Fibroblast of lung (primary cell): Measurements from ENCODE around the gene GPN3. TPM values are rescaled to one million over a fixed set of nuclear protein-coding genes. Genes with fewer than 3 reads are reported as not detected.

Source experiments
- DNase-seq, 2 donors: peaks; one replicate each; pipeline versions ENCODE4 v3.0.0 to v3.0.0-alpha.2; 2010; ENCODE audit warnings: low read depth in 2 of 2
- H2AFZ ChIP-seq: 2 replicates; pipeline ENCODE4 v1.5.1; 2012; ENCODE audit warnings: low read length, control low read depth, inconsistent platforms
- H3K27ac ChIP-seq: 2 replicates; pipeline ENCODE4 v1.5.1; 2011; ENCODE audit warnings: low read length, control low read depth; ENCODE audit not compliant: insufficient read depth
- H3K27me3 ChIP-seq: 2 replicates; pipeline ENCODE4 v1.5.1; 2011; ENCODE audit warnings: mild to moderate bottlenecking, low read length; ENCODE audit not compliant: control insufficient read depth, insufficient read depth
- H3K36me3 ChIP-seq: 2 replicates; pipeline ENCODE4 v1.5.1; 2011; ENCODE audit warnings: low read length; ENCODE audit not compliant: control insufficient read depth, insufficient read depth
- H3K4me1 ChIP-seq: 2 replicates; pipeline ENCODE4 v1.5.1; 2011; ENCODE audit warnings: low read length; ENCODE audit not compliant: control insufficient read depth, insufficient read depth; ENCODE audit errors: extremely low read depth
- H3K4me2 ChIP-seq: 2 replicates; pipeline ENCODE4 v1.5.1; 2011; ENCODE audit warnings: low read length, control low read depth; ENCODE audit not compliant: insufficient read depth; ENCODE audit errors: extremely low read depth
- H3K4me3 ChIP-seq, 4 experiments: fragments of 200-600 bp in 1 of 4; sonication (generic) in 1 of 4; replicated peaks in 1 of 4; 2 replicates each; pipeline ENCODE4 v1.5.1; 2011 to 2016; ENCODE audit warnings: low read length in 4 of 4, low read depth in 3 of 4, mild to moderate bottlenecking in 3 of 4, control low read depth in 2 of 4, inconsistent platforms in 1 of 4, mixed read lengths in 1 of 4; ENCODE audit not compliant: insufficient read depth in 1 of 4; ENCODE audit errors: control extremely low read depth in 1 of 4
- H3K79me2 ChIP-seq: 2 replicates; pipeline ENCODE4 v1.5.1; 2012; ENCODE audit warnings: mild to moderate bottlenecking, low read length, inconsistent platforms; ENCODE audit not compliant: control insufficient read depth, insufficient read depth
- H3K9ac ChIP-seq: 2 replicates; pipeline ENCODE4 v1.5.1; 2011; ENCODE audit warnings: mild to moderate bottlenecking, low read length, control low read depth; ENCODE audit not compliant: insufficient read depth
- H3K9me3 ChIP-seq: 2 replicates; pipeline ENCODE4 v1.5.1; 2012; ENCODE audit warnings: low read depth, low read length; ENCODE audit not compliant: control insufficient read depth, insufficient read depth
- H4K20me1 ChIP-seq: 2 replicates; pipeline ENCODE4 v1.5.1; 2011; ENCODE audit warnings: low read length; ENCODE audit not compliant: control insufficient read depth, insufficient read depth; ENCODE audit errors: extremely low read depth
- CTCF ChIP-seq, 2 donors: IDR thresholded peaks in 1 of 2; conservative IDR thresholded peaks in 1 of 2; 1 replicate in 1 of 2; 2 replicates in 1 of 2; pipeline ENCODE4 v1.5.1; 2011 to 2012; ENCODE audit warnings: low read length in 2 of 2, control low read depth in 1 of 2, inconsistent platforms in 1 of 2, low read depth in 1 of 2, mild to moderate bottlenecking in 1 of 2
- EZH2 ChIP-seq: IDR thresholded peaks from 2 replicates; pipeline ENCODE4 v1.5.1; 2012; ENCODE audit warnings: low read length, control low read depth, mild to moderate bottlenecking; ENCODE audit errors: missing control alignments
- polyA plus RNA-seq, 2 donors: library from polyadenylated mRNA; depleted of rRNA in 1 of 2; stranded (reverse) in 1 of 2; unstranded in 1 of 2; fragments of >200 nt; gene quantifications; 2 replicates each; pipeline ENCODE4 v1.2.1, GENCODE V29; 2011 to 2012; ENCODE audit warnings: missing spikeins in 1 of 2
- total RNA-seq: library from RNA; depleted of rRNA; stranded (reverse); fragments of >200 nt; gene quantifications from 2 replicates; pipeline ENCODE4 v1.2.1, GENCODE V29; 2014

Gene GPN3
- total and polyA plus RNA-seq, 2 donors (not counting 1 experiment from before 2014, with no cell fraction given) = 8.9 to 29.7 TPM

- Histone ChIP-seq H3K79me2 (peaks cover 29% of the 10 kb centered on the region), H3K9ac (no peak overlapping the region), H3K9me3 (no peaks in the 10 kb centered on the region), H3K36me3 (no peaks in the 10 kb centered on the region), H3K4me1 (peaks cover 2% of the 10 kb centered on the region), H2AFZ (no peak overlapping the region), H4K20me1 (no peaks in the 10 kb centered on the region), H3K27me3 (no peaks in the 10 kb centered on the region), H3K4me3 (no peak overlapping the region), H3K27ac (no peak overlapping the region), H3K4me2 (no peak overlapping the region)
- TF ChIP-seq EZH2 (no peak), CTCF (conservative IDR thresholded peaks at IDR 0.05 in 1 of 2, IDR thresholded peaks at IDR 0.05 in 1 of 2; ENCODE audit: low read depth in 1 of 2, low read length in 2 of 2) (no peak)
- no peak for DNase-seq
Observed at GRCh38 chr12:110503432-110503831, 35.4 kb upstream of the GPN3 start.

- no peaks in the 10 kb centered on the region for H3K36me3 ChIP-seq
- H3K79me2 ChIP-seq = peaks cover 41% of the 10 kb centered on the region
- no peaks in the 10 kb centered on the region for H3K27me3 ChIP-seq
- H3K4me1 ChIP-seq = peaks cover 2% of the 10 kb centered on the region
- H2AFZ ChIP-seq = peak within 1 kb of the TSS; percentile 39
- H3K4me2 ChIP-seq = peak within 1 kb of the TSS; percentile 75
- H4K20me1 ChIP-seq = no peaks in the 10 kb centered on the region
- H3K9me3 ChIP-seq = no peaks in the 10 kb centered on the region
- H3K9ac ChIP-seq = peak within 1 kb of the TSS; percentile 87
- TF ChIP-seq CTCF (conservative IDR thresholded peaks at IDR 0.05 in 1 of 2, IDR thresholded peaks at IDR 0.05 in 1 of 2; ENCODE audit: low read depth in 1 of 2, low read length in 2 of 2) (no peak), EZH2 (no peak)
- peak within 1 kb of the TSS; percentile 85 for H3K27ac ChIP-seq
- peak within 1 kb of the TSS; percentile 51 to 98 (median 84) for H3K4me3 ChIP-seq
- peak; percentile 99 for DNase-seq
Observed at GRCh38 chr12:110501752-110502738, 34.0 kb upstream of the GPN3 start, which contains the start of the genes RAD9B and VPS29. Gene RAD9B, plus strand, starts transcription at chr12:110502331. Its CDS starts 7 bp downstream, at chr12:110502338. Gene VPS29, minus strand, starts transcription at chr12:110502111. Its CDS starts 60 bp downstream, at chr12:110502051.

GRCh38 chr12:110501399-110501751, 33.3 kb upstream of the GPN3 start:
- Histone ChIP-seq H3K4me2 (peak overlapping the region; percentile 75), H3K4me3 (peak overlapping the region; percentile 51 to 98 (median 84)), H3K27ac (peak overlapping the region; percentile 85), H4K20me1 (no peaks in the 10 kb centered on the region), H3K79me2 (peaks cover 45% of the 10 kb centered on the region), H3K36me3 (no peaks in the 10 kb centered on the region), H2AFZ (peak overlapping the region; percentile 39), H3K4me1 (peaks cover 2% of the 10 kb centered on the region), H3K9me3 (no peaks in the 10 kb centered on the region), H3K9ac (peak overlapping the region; percentile 87), H3K27me3 (no peaks in the 10 kb centered on the region)
- peak; percentile 36 to 73 for DNase-seq
- TF ChIP-seq CTCF (conservative IDR thresholded peaks at IDR 0.05 in 1 of 2, IDR thresholded peaks at IDR 0.05 in 1 of 2; ENCODE audit: low read depth in 1 of 2, low read length in 2 of 2) = no peak
- TF ChIP-seq EZH2 = no peak
